ENCODE data around the gene BCAP29.

- TF ChIP-seq EZH2 (IDR thresholded peaks at IDR 0.05) (no peak), POLR2AphosphoS5 (IDR thresholded peaks at IDR 0.05; ENCODE audit: borderline replicate concordance, low read depth, low read length) (no peak)
These were observed 42.0 kb upstream of the BCAP29 start for GRCh38 chr7:107538001-107538400.

Measured in SK-N-MC (cell line).